ENCODE data around the gene STK32C.

The STK32C gene

GRCh38 chr10:132266594-132267161, 41.1 kb downstream of the STK32C start:
- Histone ChIP-seq H3K27me3 (ENCODE audit: insufficient read depth, insufficient read length) (no peaks in the 10 kb centered on the region), H3K4me1 (ENCODE audit: insufficient read depth, insufficient read length) (peaks cover 11% of the 10 kb centered on the region), H3K9ac (ENCODE audit: insufficient read length, low read depth) (no peak overlapping the region), H3K9me3 (ENCODE audit: insufficient read depth, low read length) (no peaks in the 10 kb centered on the region), H3K36me3 (ENCODE audit: insufficient read depth, insufficient read length, low read length) (no peaks in the 10 kb centered on the region), H3K4me3 (ENCODE audit: insufficient read length, low read depth) (no peak overlapping the region)
- DNase-seq (ENCODE audit: low read depth, low spot score), result no peak
- no peak for TF ChIP-seq ZNF274 (IDR thresholded peaks at IDR 0.05; ENCODE audit: low read depth, low read length)
- no peak for TF ChIP-seq YY1 (IDR thresholded peaks at IDR 0.05; ENCODE audit: insufficient read depth, insufficient read length)
- TF ChIP-seq SUZ12 (IDR thresholded peaks at IDR 0.05; ENCODE audit: extremely low read depth, insufficient read depth, insufficient read length), result no peak

GRCh38 chr10:132265890-132266496, 41.8 kb downstream of the STK32C start:
- TF ChIP-seq SUZ12 (IDR thresholded peaks at IDR 0.05; ENCODE audit: extremely low read depth, insufficient read depth, insufficient read length) (no peak), ZNF274 (IDR thresholded peaks at IDR 0.05; ENCODE audit: low read depth, low read length) (no peak), YY1 (IDR thresholded peaks at IDR 0.05; ENCODE audit: insufficient read depth, insufficient read length) (no peak)
- Histone ChIP-seq H3K9me3 (ENCODE audit: insufficient read depth, low read length) (no peaks in the 10 kb centered on the region), H3K4me3 (ENCODE audit: insufficient read length, low read depth) (no peak overlapping the region), H3K4me1 (ENCODE audit: insufficient read depth, insufficient read length) (peaks cover 11% of the 10 kb centered on the region), H3K9ac (ENCODE audit: insufficient read length, low read depth) (no peak overlapping the region), H3K36me3 (ENCODE audit: insufficient read depth, insufficient read length, low read length) (no peaks in the 10 kb centered on the region), H3K27me3 (ENCODE audit: insufficient read depth, insufficient read length) (no peaks in the 10 kb centered on the region)
- DNase-seq (ENCODE audit: low read depth, low spot score), result no peak

- H3K4me1 ChIP-seq (ENCODE audit: insufficient read depth, insufficient read length), result peaks cover 11% of the 10 kb centered on the region
- no peaks in the 10 kb centered on the region for H3K9me3 ChIP-seq (ENCODE audit: insufficient read depth, low read length)
- TF ChIP-seq ZNF274 (IDR thresholded peaks at IDR 0.05; ENCODE audit: low read depth, low read length) (no peak), SUZ12 (IDR thresholded peaks at IDR 0.05; ENCODE audit: extremely low read depth, insufficient read depth, insufficient read length) (no peak), YY1 (IDR thresholded peaks at IDR 0.05; ENCODE audit: insufficient read depth, insufficient read length) (no peak)
- H3K36me3 ChIP-seq (ENCODE audit: insufficient read depth, insufficient read length, low read length), result no peaks in the 10 kb centered on the region
- no peaks in the 10 kb centered on the region for H3K27me3 ChIP-seq (ENCODE audit: insufficient read depth, insufficient read length)
- H3K9ac ChIP-seq (ENCODE audit: insufficient read length, low read depth), result no peak overlapping the region
- no peak for DNase-seq (ENCODE audit: low read depth, low spot score)
- H3K4me3 ChIP-seq (ENCODE audit: insufficient read length, low read depth), result no peak overlapping the region
Observed at GRCh38 chr10:132264966-132265889, 42.5 kb downstream of the STK32C start.

- H3K9ac ChIP-seq (ENCODE audit: insufficient read length, low read depth), result no peak overlapping the region
- no peaks in the 10 kb centered on the region for H3K27me3 ChIP-seq (ENCODE audit: insufficient read depth, insufficient read length)
- peaks cover 11% of the 10 kb centered on the region for H3K4me1 ChIP-seq (ENCODE audit: insufficient read depth, insufficient read length)
- no peaks in the 10 kb centered on the region for H3K9me3 ChIP-seq (ENCODE audit: insufficient read depth, low read length)
- no peak for DNase-seq (ENCODE audit: low read depth, low spot score)
- no peak for TF ChIP-seq YY1 (IDR thresholded peaks at IDR 0.05; ENCODE audit: insufficient read depth, insufficient read length)
- TF ChIP-seq ZNF274 (IDR thresholded peaks at IDR 0.05; ENCODE audit: low read depth, low read length), result no peak
- TF ChIP-seq SUZ12 (IDR thresholded peaks at IDR 0.05; ENCODE audit: extremely low read depth, insufficient read depth, insufficient read length), result no peak
- H3K4me3 ChIP-seq (ENCODE audit: insufficient read length, low read depth), result no peak overlapping the region
- no peaks in the 10 kb centered on the region for H3K36me3 ChIP-seq (ENCODE audit: insufficient read depth, insufficient read length, low read length)
Observed at GRCh38 chr10:132264306-132264950, 43.3 kb downstream of the STK32C start.

- Histone ChIP-seq H3K36me3 (ENCODE audit: insufficient read depth, insufficient read length, low read length) (no peaks in the 10 kb centered on the region), H3K9me3 (ENCODE audit: insufficient read depth, low read length) (no peaks in the 10 kb centered on the region), H3K4me1 (ENCODE audit: insufficient read depth, insufficient read length) (peaks cover 6% of the 10 kb centered on the region), H3K4me3 (ENCODE audit: insufficient read length, low read depth) (no peak overlapping the region), H3K9ac (ENCODE audit: insufficient read length, low read depth) (no peak overlapping the region), H3K27me3 (ENCODE audit: insufficient read depth, insufficient read length) (no peaks in the 10 kb centered on the region)
- no peak for DNase-seq (ENCODE audit: low read depth, low spot score)
- TF ChIP-seq SUZ12 (IDR thresholded peaks at IDR 0.05; ENCODE audit: extremely low read depth, insufficient read depth, insufficient read length), result no peak
- no peak for TF ChIP-seq YY1 (IDR thresholded peaks at IDR 0.05; ENCODE audit: insufficient read depth, insufficient read length)
- TF ChIP-seq ZNF274 (IDR thresholded peaks at IDR 0.05; ENCODE audit: low read depth, low read length), result no peak
Observed at GRCh38 chr10:132263866-132264265, 43.9 kb downstream of the STK32C start.

GRCh38 chr10:132259702-132260482, 47.9 kb downstream of the STK32C start:
- H3K4me1 ChIP-seq (ENCODE audit: insufficient read depth, insufficient read length), result peaks cover 4% of the 10 kb centered on the region
- no peak overlapping the region for H3K9ac ChIP-seq (ENCODE audit: insufficient read length, low read depth)
- no peak overlapping the region for H3K4me3 ChIP-seq (ENCODE audit: insufficient read length, low read depth)
- no peaks in the 10 kb centered on the region for H3K27me3 ChIP-seq (ENCODE audit: insufficient read depth, insufficient read length)
- H3K36me3 ChIP-seq (ENCODE audit: insufficient read depth, insufficient read length, low read length), result no peaks in the 10 kb centered on the region
- H3K9me3 ChIP-seq (ENCODE audit: insufficient read depth, low read length), result no peaks in the 10 kb centered on the region
- no peak for DNase-seq (ENCODE audit: low read depth, low spot score)
- TF ChIP-seq SUZ12 (IDR thresholded peaks at IDR 0.05; ENCODE audit: extremely low read depth, insufficient read depth, insufficient read length), result no peak
